Cardiac fibroblast (primary cell): Measurements from ENCODE around the gene HRAS.
A peak's percentile ranks its signal among the peaks of the same experiment; 100 is the strongest.

Source experiments
- DNase-seq, 2 donors: peaks; one replicate each; pipeline versions ENCODE4 v3.0.0 to v3.0.0-alpha.2; 2010; ENCODE audit warnings: low read depth in 2 of 2
- H3K4me3 ChIP-seq, 2 donors: replicated peaks in 1 of 2; 1 replicate in 1 of 2; 2 replicates in 1 of 2; pipeline ENCODE4 v1.5.1; 2011; ENCODE audit warnings: low read depth in 2 of 2, low read length in 2 of 2, mild to moderate bottlenecking in 2 of 2, moderate library complexity in 1 of 2
- TF ChIP-seq, protein P1 (sequence below): IDR thresholded peaks from one replicate; pipeline ENCODE4 v1.5.1; 2011; ENCODE audit warnings: low read depth, mild to moderate bottlenecking, low read length, inconsistent platforms

Gene HRAS

DNA sequence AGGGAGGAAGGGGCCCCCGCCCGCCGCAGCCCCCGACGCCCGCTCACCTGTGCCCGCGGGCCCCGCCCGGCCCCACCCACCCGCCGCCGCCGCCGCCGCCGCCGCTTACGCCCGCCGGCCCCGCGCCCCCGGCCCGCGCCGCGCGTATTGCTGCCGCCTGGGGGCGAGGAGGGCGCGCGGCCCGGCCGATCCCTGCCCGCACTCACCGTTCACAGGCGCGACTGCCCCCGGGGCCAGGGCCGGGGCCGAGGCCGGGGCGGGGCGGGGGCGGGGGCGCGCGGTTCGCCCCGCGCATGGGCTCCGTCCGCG, 212 bp downstream of the HRAS start:
- TF ChIP-seq, protein P1, sequence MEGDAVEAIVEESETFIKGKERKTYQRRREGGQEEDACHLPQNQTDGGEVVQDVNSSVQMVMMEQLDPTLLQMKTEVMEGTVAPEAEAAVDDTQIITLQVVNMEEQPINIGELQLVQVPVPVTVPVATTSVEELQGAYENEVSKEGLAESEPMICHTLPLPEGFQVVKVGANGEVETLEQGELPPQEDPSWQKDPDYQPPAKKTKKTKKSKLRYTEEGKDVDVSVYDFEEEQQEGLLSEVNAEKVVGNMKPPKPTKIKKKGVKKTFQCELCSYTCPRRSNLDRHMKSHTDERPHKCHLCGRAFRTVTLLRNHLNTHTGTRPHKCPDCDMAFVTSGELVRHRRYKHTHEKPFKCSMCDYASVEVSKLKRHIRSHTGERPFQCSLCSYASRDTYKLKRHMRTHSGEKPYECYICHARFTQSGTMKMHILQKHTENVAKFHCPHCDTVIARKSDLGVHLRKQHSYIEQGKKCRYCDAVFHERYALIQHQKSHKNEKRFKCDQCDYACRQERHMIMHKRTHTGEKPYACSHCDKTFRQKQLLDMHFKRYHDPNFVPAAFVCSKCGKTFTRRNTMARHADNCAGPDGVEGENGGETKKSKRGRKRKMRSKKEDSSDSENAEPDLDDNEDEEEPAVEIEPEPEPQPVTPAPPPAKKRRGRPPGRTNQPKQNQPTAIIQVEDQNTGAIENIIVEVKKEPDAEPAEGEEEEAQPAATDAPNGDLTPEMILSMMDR = no peak
- no peak for DNase-seq
- H3K4me3 ChIP-seq = peak overlapping the region; percentile 80

DNA sequence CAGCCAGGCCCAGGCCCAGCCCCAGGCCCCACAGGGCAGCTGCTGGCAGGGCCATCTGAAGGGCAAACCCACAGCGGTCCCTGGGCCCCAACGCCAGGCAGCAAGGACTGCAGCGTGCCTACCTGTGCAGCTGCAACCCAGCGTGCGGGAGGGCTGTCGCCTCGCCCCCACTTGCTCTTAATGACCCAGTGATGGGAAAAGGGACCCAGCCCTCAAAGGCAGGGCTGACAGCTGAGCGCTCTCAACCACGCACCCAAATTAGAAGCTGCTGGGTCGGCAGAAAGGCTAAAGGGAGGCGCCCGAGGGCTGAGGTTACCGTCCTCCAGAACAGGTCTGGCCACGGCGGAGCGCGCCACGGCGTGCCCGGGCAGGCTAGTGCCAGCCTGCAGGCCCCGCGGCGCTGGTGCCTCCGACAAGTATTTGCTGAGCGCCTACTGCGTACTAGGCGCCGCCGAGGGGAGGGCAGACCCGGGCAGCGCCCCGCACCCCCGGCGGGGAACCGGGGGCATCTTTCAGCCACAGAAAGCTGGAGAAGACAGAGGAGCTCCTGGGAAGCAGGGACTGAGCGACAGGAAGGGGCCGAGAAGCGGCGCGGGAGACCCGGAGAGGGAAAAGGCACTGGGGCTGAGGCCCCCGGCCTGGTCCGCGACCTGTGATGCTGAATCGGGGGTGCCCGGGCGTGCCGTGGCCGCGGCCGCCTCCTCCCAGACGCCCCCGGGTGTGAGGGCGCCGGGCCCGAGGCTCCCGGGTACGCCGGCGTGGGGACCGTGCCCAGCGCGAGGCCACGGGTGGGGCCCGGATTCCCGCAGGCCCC, 773 bp downstream of the HRAS start:
- peak; percentile 20 to 32 for DNase-seq
- TF ChIP-seq, protein P1 = no peak
- H3K4me3 ChIP-seq = peak overlapping the region; percentile 80

DNA sequence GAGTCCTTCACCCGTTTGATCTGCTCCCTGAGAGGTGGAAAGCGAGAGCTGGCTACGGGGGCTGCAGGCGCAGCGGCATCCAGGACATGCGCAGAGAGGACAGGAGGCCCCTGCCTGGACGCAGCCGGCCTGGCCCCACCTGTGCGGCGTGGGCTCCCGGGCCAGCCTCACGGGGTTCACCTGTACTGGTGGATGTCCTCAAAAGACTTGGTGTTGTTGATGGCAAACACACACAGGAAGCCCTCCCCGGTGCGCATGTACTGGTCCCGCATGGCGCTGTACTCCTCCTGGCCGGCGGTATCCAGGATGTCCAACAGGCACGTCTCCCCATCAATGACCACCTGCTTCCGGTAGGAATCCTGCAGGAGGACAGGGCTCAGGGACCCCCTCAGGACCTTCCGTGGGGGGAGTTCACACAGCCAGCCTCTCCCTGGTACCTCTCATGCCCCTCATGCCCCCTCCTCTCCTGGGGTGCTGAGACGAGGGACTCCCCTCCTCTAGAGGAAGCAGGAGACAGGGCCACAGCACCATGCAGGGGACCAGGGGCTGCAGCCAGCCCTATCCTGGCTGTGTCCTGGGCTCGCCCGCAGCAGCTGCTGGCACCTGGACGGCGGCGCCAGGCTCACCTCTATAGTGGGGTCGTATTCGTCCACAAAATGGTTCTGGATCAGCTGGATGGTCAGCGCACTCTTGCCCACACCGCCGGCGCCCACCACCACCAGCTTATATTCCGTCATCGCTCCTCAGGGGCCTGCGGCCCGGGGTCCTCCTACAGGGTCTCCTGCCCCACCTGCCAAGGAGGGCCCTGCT, 1.6 kb downstream of the HRAS start:
- peak overlapping the region; percentile 80 for H3K4me3 ChIP-seq
- TF ChIP-seq, protein P1 = no peak
- DNase-seq = no peak

DNA sequence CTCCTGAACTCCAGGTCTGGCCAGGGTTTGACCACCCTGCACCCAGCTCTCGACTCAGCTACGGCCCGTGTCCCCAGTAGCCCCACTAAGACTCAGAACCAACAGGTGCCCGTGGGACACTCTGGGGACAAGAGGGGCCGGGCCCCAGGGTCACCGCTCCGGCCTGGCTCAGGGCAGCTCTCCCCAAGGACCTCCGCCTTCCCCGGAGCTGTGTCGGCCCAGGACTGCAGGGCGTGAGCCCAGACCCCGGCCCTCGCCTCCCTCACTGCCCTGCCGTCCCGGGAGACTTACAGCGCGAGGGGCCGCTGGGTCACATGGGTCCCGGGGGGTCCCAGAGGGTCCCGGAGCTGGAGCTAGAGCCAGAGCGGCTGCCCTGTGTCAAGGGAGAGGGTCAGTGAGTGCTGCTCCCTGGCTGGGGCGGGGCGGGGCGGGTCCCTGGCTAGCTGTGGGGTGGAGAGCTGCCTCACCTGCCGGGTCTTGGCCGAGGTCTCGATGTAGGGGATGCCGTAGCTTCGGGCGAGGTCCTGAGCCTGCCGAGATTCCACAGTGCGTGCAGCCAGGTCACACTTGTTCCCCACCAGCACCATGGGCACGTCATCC, 2.3 kb downstream of the HRAS start:
- TF ChIP-seq, protein P1 = no peak
- DNase-seq = no peak
- H3K4me3 ChIP-seq = no peak overlapping the region

DNA sequence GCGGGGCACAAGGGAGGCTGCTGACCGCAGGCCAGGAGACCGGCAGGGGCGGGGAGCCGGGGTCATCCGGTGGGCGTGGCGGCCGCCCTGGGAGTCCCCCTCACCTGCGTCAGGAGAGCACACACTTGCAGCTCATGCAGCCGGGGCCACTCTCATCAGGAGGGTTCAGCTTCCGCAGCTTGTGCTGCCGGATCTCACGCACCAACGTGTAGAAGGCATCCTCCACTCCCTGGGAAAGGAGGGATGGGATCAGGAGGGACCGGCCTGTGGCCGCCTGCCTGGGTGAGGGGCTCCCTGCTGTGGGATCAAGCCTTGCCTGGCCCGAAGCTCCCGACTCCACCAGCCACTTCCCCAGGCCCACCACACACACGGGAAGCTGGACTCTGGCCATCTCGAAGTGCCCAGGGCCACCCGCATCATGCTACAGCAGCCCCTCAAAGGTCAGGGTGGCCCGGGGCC, 2.8 kb downstream of the HRAS start:
- TF ChIP-seq, protein P1 = no peak
- no peak for DNase-seq
- no peak overlapping the region for H3K4me3 ChIP-seq

- H3K4me3 ChIP-seq = no peak overlapping the region
These were observed 3.4 kb downstream of the HRAS start for GRCh38 chr11:531919-532526.

More at GRCh38 chr11:531919-532526, 3.4 kb downstream of the HRAS start:
- TF ChIP-seq, protein P1 = no peak
- no peak for DNase-seq
